NB4 (cell line): ENCODE data around the gene MRM2.

Experiments used
- DNase-seq: peaks from one replicate; pipeline ENCODE4 v3.0.0; 2010; ENCODE audit warnings: low read depth
- H3K4me3 ChIP-seq: one replicate; pipeline ENCODE4 v1.5.1; 2011; ENCODE audit warnings: mild to moderate bottlenecking, low read depth, low read length, moderate library complexity
- MYC ChIP-seq: IDR thresholded peaks from 2 replicates; pipeline ENCODE4 v1.6.1; 2011; ENCODE audit warnings: low read depth, low read length
- POLR2A ChIP-seq: IDR thresholded peaks from 2 replicates; pipeline ENCODE4 v1.6.1; 2011; ENCODE audit warnings: mild to moderate bottlenecking; ENCODE audit not compliant: insufficient read length; ENCODE audit errors: extremely low read depth
- TF ChIP-seq, protein P1 (sequence below): IDR thresholded peaks from one replicate; pipeline ENCODE4 v1.5.1; 2012; ENCODE audit warnings: low read depth, low read length
- TF ChIP-seq, protein P2 (sequence below): IDR thresholded peaks from 2 replicates; pipeline ENCODE4 v1.6.1; 2011; ENCODE audit warnings: low read depth, low read length

Gene MRM2

DNA sequence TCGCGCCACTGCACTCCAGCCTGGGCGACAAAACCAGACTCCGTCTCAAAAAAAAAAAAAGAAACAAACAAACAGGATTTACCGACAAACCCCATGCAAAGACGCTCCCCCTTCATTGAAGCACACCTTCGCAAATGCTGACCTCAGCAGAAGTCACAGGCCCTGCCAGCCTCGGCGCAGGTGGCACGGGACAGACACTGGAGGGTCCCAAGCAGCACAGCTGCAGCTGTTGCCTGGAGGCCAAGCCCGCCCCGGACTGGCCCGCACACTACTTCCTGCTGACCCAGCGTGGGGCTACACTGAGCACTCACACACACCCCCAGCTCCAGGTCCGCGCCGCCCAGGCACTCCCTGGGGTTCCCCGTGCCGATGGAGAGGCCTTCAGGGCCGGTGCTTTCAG lies 41.1 kb upstream of the MRM2 start:
- TF ChIP-seq, protein P1, sequence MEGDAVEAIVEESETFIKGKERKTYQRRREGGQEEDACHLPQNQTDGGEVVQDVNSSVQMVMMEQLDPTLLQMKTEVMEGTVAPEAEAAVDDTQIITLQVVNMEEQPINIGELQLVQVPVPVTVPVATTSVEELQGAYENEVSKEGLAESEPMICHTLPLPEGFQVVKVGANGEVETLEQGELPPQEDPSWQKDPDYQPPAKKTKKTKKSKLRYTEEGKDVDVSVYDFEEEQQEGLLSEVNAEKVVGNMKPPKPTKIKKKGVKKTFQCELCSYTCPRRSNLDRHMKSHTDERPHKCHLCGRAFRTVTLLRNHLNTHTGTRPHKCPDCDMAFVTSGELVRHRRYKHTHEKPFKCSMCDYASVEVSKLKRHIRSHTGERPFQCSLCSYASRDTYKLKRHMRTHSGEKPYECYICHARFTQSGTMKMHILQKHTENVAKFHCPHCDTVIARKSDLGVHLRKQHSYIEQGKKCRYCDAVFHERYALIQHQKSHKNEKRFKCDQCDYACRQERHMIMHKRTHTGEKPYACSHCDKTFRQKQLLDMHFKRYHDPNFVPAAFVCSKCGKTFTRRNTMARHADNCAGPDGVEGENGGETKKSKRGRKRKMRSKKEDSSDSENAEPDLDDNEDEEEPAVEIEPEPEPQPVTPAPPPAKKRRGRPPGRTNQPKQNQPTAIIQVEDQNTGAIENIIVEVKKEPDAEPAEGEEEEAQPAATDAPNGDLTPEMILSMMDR: no peak
- TF ChIP-seq MYC (no peak), POLR2A (no peak)
- TF ChIP-seq, protein P2, sequence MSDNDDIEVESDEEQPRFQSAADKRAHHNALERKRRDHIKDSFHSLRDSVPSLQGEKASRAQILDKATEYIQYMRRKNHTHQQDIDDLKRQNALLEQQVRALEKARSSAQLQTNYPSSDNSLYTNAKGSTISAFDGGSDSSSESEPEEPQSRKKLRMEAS: no peak
- DNase-seq: no peak
- H3K4me3 ChIP-seq: no peak overlapping the region

DNA sequence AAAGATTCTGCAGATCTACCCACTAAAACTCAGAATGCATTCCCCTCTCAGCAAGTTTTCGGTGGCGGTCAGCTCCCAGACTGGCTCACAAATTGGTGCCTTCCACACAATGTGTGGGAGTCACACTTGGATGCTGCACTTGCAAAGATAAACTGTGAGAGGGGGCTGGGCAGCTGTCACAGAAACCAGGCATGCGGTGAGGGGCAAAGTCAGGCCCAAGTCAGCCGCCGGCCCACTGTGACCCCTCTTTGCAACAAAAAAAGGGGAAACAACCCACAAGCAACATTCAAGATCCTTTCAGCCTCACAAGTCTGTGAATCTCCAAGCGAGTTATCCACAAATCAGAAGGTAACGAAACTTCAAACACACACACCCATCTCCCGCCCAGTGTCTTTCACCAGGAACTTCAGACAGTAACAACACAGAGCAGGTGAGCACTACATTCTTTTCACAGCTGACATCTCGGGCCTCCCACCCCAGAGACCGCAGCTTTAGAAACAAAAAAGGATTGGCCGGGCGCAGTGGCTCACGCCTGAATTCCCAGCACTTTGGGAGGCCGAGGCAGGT lies 40.3 kb upstream of the MRM2 start:
- DNase-seq: no peak

DNA sequence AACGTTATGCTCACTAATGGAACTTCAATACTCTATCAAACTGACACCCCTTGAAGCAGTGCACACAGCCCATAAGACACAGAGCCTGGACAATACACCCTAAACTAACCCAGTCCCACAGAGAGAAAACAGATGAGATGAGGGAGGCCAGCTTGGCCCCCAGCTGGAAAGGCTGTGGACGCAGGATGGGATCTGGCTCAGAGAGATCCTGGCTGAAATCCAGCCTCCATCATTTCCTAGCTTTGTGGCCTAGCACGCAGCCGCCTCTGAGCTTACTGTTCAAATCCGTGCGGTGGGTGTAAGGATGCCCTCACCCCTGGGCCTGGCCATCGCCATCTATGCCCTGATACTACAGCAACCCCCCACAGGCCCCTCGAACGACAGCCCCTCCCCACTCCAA lies 39.5 kb upstream of the MRM2 start:
- TF ChIP-seq POLR2A: no peak
- TF ChIP-seq, protein P2: no peak
- no peak overlapping the region for H3K4me3 ChIP-seq
- no peak for DNase-seq

More for the DNA sequence above, 40.3 kb upstream of the MRM2 start:
- TF ChIP-seq POLR2A (no peak), MYC (no peak)
- TF ChIP-seq, protein P2: no peak
- TF ChIP-seq, protein P1: no peak
- H3K4me3 ChIP-seq: no peak overlapping the region

DNA sequence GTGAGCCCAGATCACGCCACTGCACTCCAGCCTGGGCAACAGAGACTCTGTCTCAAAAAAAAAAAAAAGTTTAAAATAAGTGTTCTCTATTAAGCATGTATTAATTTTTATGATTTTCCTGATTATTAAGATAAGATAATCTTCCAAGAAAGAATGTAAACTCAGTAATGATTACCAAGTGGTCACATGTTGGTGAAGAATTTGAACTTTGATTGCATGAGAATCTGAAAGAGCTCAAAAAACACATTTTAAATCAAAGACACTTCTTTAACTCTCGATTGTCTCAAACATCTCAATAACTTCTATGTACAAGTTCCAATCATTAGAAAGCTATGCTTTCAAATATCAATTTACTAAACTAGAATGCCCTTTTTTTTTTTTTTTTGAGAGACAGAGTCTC lies 38.4 kb upstream of the MRM2 start:
- DNase-seq: no peak
- no peak overlapping the region for H3K4me3 ChIP-seq
- TF ChIP-seq, protein P2: no peak
- TF ChIP-seq, protein P1: no peak
- TF ChIP-seq MYC: no peak
- TF ChIP-seq POLR2A: no peak

DNA sequence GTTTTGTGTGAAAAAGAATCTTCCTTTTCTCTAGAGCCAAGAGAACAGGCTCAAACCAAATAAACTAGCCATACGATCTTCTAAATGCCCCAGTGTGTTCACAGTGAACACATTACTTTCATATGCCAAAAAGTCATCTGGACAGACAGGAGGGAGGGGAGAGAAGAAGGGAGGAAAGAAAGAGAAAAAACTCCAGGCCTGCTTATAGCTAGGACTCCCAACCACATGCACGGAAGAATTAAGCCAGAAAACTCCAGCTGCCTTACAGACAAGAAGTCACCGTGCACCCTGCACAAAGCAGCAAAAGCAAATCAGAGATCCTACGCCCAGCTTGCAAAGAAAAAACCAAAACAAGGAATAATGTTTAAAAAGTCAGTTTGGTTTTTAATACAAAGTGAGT lies 37.9 kb upstream of the MRM2 start:
- TF ChIP-seq, protein P1: no peak
- TF ChIP-seq MYC: no peak
- no peak for TF ChIP-seq POLR2A
- TF ChIP-seq, protein P2: no peak
- DNase-seq: no peak
- no peak overlapping the region for H3K4me3 ChIP-seq

DNA sequence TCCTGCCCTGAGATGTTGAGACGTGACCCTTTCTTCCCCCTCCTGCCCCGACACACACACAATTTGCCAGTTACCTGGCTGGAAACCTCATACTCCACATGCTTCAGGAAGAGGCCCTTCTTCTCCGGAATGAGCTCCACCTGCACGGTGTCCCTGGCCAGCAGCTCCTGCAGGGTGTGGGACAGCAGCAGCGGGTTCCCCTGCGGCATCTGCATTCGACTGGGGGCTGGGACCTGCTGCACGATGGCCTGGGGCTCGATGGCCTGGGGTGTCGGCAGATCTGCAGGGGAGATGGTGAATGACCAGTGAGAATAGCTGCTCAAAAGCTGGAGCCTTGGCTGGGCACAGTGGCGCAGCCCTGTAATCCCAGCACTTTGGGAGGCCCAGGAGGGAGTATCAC lies 36.0 kb upstream of the MRM2 start:
- DNase-seq: no peak
- TF ChIP-seq, protein P2: no peak
- TF ChIP-seq MYC (no peak), POLR2A (no peak)
- TF ChIP-seq, protein P1: no peak
- H3K4me3 ChIP-seq: no peak overlapping the region
